Measurements from ENCODE around the gene MRC2. TPM values are rescaled to one million over a fixed set of nuclear protein-coding genes. Genes with fewer than 3 reads are reported as not detected.
"Not testable (repeated sequence)": the region's sequence is repeated elsewhere in the genome, so short reads cannot be mapped to it uniquely, and the experiment has no call there.

Gene MRC2
- total and polyA plus RNA-seq, 9 of the 15 experiments (the other 6 are each of a cell fraction or from before 2014, with no cell fraction given) = 0.28 to 11.5 (median 6.6) TPM

GRCh38 chr17:62698459-62698858 lies 71.0 kb downstream of the MRC2 start:
- in situ Hi-C loops (cut with MboI) = loop anchor here (25.0 kb wide), 1 partner anchor 714 kb away; no protein-coding TSS in a partner anchor
- H3K9me1 ChIP-seq (ENCODE audit: control insufficient read depth, insufficient read depth, low read length); ATAC-seq; H3K4me2 ChIP-seq (ENCODE audit: insufficient read depth, low read length); CTCF ChIA-PET (ENCODE audit: low intra/inter-chr PET ratio); H3K27me3 ChIP-seq (ENCODE audit: control insufficient read depth in 2 of 2, insufficient read depth in 2 of 2, low read length in 2 of 2); H4K20me1 ChIP-seq (replicated peaks; ENCODE audit: control insufficient read depth, insufficient read depth, low read length); DNase-seq (ENCODE audit: extremely low read depth in 1 of 4, low spot score in 3 of 4); H3K27ac ChIP-seq (ENCODE audit: extremely low read depth, low read depth, low read length); FAIRE-seq; BruUV-seq (replicated peaks); H3K36me3 ChIP-seq (ENCODE audit: control insufficient read depth, insufficient read depth, low read length); H3K4me3 ChIP-seq; H2AFZ ChIP-seq (ENCODE audit: low read depth, low read length); H3K9ac ChIP-seq (ENCODE audit: insufficient read depth in 1 of 2, low read depth in 2 of 2, low read length in 2 of 2); POLR2A ChIA-PET; H3K79me2 ChIP-seq (ENCODE audit: control insufficient read depth, insufficient read depth, low read length); intact Hi-C loops (cut with micrococcal nuclease); H3K9me3 ChIP-seq (replicated peaks; ENCODE audit: control insufficient read depth, insufficient read depth, low read depth, low read length): not testable (repeated sequence)
- peaks cover 15 to 29% of the 10 kb centered on the region in 2 experiments; a peak in 4 of 5 replicates for H3K4me1 ChIP-seq (replicated peaks in 1 of 2; ENCODE audit: control insufficient read depth in 2 of 2, insufficient read depth in 2 of 2, low read length in 2 of 2)
- peak in 1 of 3 experiments; percentile 16; a peak in 1 of 6 replicates for TF ChIP-seq ZBTB11 (CRISPR knock-in tag; IDR thresholded peaks at IDR 0.05)
- WGBS (ENCODE audit: insufficient coverage, low coverage, missing lambda C conversion rate) = 59% methylated on average over 7 of the region's 11 CpGs

Measured in K562 (cell line).